ENCODE data around the gene NPAS2.

Gene NPAS2

DNA sequence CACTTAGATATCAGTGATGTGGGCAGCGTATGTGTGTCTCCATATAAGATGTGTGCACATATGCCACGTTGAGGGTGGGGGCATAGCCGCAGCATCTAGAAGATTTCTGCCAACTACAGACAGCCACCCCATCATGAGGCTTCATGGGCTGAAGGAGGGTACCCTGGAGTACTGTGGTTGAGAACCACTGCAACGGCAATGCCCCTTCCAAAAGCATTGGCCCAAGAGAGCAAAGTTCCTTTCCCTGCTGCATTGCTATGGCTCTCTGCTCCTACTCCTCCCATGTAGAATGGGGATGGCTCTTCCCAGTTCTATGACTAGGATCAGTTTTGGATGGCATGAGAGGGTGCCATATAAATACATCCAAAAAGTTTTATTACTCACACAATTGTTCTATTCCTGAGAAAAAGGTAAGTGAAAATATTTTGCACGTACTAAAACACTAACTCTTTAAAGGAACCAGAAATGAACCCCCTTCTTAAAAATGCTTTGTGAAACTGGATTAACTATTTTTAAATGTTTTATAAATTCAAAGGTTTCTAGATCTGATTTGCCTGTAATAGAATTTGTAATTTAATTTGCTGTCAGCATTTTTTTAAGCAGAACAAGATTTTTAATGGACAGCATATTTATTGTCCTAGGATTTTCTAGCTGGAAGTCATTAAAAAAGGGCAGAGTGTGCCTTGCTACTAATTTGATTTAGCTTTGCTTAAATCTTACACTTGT lies 177.7 kb downstream of the NPAS2 start:
- no peak for DNase-seq

DNA sequence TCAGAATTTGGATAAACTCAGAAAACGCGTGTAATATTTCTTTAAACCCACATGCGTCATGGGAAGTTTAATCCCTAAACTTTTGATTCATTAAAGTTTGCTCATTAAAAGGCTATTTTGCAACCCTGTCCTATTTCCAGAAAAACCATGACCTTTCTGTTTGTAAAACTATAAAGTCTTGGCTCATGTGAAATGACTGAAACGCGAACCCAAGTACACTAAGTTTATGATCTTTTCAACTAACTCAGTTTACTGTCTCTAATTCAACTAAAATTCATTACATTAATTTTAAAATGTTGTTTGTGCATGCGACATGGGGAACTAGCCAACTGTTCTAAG lies 178.3 kb downstream of the NPAS2 start:
- no peak for DNase-seq

GRCh38 chr2:100999995-101000394 lies 180.1 kb downstream of the NPAS2 start:
- DNase-seq: no peak

GRCh38 chr2:101001691-101002561 lies 182.0 kb downstream of the NPAS2 start, which contains the start of gene RPL31:
Gene RPL31 (plus strand): TSS chr2:101002289. CDS start chr2:101002702, 413 bp downstream.
- peak; percentile 90 to 94 for DNase-seq

DNA sequence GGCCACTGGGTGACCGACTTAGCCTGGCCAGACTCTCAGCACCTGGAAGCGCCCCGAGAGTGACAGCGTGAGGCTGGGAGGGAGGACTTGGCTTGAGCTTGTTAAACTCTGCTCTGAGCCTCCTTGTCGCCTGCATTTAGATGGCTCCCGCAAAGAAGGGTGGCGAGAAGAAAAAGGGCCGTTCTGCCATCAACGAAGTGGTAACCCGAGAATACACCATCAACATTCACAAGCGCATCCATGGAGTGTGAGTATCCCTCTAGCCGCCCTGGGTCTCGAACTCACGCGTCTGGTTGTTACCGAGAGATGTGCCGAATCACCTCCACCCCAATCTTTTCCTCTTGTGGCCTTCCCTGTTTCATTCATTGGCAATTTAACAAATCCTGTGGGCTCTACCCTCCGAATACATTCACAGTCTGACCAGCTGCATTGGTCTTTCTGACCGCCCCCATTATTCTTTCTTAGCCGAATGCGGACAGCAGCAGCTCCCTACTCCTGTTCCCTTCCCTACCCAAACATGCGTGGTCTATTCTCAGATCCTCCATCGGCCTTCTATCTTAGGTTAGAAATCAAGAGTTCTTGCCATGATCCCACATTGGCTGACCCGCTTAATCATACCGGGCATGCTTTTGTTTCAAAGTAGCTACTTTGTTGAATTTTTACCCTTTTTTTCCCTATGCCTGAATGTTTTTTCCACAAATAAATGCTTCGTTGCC lies 182.8 kb downstream of the NPAS2 start:
- DNase-seq: no peak

DNA sequence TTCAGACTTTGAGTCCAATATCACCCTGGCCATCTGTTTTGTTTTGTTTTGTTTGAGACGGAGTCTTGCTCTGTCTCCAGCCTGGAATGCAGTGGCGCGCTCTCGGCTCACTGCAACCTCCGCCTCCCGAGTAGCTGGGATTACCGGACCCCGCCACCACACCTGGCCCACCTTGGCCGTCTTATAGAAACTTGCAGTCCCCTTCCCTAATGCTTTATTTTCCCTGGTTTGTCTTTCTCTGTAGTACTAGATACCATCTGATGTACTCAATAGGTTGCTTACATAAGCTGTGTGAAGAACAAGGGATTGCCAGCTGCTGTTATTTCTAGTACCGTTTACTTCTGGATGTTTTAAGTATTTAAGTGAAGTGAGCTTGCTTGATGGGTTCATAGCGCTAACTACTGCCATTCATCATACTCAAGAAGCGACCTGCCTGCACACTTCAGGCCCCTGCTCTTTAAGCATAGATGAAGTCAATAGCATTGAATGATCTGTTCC lies 183.4 kb downstream of the NPAS2 start:
- peak in 1 of 2 experiments; percentile 19 for DNase-seq

DNA sequence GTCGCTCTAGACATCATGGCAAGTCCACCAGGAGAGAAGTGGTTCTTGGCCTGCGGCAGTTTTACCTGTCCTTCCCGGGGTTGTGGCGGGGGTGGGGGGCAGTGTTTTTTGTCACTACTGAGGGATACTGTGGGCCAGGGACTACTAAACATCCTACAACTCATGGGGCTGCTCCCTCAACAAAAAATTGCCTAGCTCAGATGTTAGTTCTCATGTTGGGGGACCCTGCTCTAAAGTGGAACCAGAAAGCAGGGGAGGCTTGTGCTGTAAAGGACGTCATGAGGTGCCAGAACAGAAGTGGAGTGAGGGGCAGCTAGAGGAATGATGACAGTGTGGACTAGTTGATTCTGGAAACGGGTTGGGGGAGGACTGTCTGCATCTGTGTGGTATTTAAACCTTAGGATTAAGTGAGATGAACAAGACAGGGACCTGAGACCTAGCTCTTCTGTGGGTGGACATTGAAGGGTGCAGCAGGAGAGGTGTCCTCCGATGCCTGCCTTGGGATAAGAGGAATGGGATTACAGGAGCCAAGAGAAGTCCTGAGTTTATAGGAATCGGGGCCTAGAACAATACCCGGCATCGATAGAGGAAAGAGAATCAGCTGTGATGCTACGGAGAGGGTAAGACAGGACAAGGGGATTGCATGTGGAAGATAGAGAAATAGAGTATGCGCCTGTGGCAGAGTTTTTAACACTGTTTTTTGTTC lies 184.8 kb downstream of the NPAS2 start:
- no peak for DNase-seq

DNA sequence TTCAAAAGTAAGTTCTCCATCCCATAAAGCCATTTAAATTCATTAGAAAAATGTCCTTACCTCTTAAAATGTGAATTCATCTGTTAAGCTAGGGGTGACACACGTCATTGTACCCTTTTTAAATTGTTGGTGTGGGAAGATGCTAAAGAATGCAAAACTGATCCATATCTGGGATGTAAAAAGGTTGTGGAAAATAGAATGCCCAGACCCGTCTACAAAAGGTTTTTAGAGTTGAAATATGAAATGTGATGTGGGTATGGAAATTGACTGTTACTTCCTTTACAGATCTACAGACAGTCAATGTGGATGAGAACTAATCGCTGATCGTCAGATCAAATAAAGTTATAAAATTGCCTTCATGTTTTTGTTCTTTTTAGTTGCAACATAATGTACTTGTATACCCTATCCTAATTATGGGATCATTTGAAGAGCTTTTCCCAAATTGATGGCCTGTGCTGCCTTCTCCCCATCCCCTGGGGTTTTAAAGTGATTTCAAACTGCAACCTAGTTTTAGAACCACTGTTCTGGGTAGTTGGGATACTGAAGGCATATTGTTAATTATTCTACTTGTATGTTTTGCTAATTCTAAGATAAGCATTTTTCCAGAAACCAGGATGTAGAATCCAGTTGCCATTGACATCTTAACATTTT lies 186.3 kb downstream of the NPAS2 start:
- no peak for DNase-seq

- DNase-seq: peak in 1 of 2 experiments; percentile 8
These were observed 187.7 kb downstream of the NPAS2 start for GRCh38 chr2:101007415-101008345.

DNA sequence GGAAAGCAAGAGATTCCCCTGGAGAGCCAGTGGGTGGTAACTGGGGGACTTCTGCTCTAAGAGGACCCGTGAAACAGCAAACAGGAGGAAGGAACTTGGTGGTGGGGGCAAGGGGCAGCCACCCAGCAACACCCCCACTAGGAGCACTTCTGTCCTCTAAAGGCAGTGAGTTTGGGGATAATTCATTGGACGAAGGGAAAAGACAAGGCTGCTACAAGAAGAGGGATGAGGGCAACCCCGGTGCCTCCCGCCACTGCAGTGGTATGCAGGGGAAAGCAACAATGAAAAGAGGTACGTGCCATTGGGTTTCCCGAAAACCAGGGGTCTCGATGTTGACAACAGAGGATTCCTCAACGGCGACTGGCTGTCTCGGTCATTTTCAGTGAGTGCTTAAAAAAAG lies 191.2 kb downstream of the NPAS2 start:
- no peak for DNase-seq

DNA sequence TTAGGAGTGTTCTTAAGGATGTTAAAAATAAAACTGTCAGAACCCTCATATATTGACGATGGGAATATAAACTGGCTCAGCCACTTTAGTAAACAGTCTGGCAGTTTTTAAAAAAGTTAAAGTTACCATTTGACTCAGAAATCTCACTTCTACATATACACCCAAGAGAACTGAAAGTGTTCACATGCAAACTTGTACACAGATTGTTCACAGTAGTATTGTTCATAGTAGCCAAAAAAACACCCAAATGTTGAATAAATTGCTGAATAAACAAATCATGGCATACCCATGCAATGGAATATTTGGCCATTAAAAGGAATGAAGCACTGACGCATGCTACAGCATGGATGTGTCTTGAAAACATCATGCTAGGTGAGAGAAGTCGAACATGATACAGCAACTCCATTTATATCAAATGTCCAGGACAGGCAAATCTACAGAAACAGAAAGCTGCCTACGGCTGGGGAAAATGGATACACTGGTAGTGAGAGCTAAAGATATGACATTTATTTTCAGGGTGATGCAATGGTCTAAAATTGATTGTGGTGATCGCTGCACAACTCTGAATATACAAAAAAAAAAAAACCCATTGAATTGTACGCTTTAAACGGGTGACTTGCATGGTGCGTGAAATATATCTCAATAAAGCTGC lies 192.2 kb downstream of the NPAS2 start:
- no peak for DNase-seq

- peak in 1 of 2 experiments; percentile 24 for DNase-seq
These were observed 192.8 kb downstream of the NPAS2 start for GRCh38 chr2:101012706-101013181.

DNA sequence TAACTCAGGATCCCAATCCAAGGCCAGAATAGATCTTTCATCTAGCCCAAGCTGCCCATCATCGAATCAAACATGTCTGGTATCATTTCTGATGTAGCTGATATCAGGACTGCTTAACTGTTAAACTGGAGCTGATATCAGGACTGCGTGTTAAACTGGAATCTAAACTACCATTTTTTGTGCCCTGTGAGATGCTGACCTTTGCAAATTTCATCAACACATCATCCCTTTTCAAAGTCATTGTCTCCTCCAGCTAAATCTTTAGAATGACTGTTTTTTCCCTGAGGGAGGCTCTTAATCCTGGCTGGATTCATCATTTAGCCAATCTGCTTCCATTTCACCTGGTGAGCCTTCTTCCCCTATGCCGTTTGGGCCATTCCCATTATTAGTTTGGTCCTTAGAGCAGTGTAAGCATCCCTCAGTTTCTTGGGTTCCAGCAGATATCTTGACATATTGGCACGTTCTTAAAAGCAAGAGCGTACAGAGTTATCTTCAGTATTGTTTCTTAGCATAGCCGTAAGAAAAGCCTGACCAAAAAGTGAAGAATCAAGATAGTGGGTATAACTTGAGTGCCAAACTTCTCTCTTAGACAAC lies 194.4 kb downstream of the NPAS2 start:
- DNase-seq: no peak

DNA sequence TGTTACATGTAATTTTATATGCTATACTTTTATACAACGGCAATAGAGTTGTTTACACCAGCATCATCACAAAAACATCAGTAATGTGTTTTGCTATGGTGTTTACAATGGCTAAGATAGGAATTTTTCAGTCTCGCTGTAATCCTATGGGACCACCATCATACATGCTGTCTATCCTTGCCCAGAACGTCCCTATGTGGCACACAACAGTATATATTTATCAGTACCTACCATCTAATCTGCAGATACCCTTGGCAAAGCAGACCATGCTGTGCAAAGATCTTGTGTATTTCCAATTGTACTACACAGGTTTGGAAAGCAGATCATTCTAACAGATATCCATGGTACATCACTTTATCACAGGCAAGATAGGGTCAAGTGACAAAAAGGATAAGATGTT lies 197.4 kb downstream of the NPAS2 start:
- no peak for DNase-seq

DNA sequence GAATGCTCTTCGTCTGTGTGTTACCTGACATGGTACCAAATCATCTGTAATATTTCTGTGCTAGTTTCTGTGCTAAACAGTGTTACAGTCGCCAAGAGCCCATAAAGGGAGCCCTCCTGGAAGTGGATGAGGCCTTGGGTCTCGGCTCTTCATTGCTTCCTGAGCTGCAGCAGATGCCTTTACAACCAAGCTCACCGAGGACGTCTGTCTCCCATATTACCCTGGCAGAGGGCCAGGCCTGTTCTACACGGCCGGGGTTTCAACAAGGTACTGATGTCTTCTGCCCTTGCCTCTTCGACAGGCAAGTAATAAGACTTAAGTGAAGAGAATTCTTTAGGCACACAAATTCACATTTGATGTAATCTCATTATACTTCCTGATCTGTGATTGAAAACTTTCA lies 199.0 kb downstream of the NPAS2 start:
- DNase-seq: peak in 1 of 2 experiments; percentile 12

GRCh38 chr2:101022221-101022620 lies 202.3 kb downstream of the NPAS2 start:
- DNase-seq: no peak

DNA sequence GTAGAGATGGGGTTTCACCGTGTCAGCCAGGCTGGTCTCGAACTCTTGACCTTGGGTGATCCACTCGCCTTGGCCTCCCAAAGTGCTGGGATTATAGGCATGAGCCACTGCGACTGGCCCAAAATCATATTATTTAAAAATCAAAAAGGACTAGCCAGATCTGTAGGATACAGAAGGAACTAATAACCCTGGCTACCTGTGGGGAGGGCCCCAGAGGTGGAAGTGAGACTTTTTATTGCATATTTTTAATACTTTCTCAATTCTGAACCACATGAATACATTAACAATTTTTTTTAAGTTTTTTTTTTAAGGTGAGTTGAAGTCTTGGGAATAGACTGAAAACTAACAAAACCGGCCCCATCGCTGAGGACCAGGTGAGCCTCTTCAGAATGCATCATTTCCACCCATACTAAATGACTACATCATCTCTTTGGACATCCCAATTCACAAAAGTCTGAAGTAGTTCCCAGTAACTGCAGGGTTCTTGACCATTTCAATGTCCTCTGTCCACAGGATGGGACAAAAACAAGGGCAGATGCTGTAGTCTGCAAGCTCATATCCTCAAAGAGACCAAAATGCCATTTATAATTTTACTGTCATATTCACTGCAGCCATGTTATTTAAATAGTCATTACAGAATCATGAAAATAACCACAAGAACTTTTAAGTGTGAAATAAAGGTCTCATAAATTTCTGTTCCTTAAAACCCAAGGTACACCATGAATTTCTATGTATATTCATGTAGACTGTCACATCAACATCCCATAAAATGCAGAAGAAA lies 203.6 kb downstream of the NPAS2 start:
- no peak for DNase-seq

DNA sequence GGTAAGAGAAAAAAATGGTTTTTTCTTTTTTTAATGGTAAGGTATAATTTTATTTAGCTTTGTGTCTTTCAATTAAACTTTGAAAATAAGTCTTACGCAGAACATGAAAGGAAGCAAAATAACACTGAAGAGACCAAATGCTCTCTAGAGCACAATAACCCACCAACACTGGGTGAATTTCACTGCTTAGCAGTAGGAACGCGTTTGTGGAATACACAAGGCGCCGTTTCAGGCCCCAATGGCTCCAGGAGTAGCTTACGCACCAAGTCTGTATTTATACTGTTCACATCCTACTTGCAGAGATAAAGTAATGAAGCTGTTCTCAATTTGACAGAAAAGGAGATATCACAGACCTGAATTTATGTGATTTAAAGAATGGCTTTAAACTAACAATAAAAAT lies 205.6 kb downstream of the NPAS2 start:
- no peak for DNase-seq

DNA sequence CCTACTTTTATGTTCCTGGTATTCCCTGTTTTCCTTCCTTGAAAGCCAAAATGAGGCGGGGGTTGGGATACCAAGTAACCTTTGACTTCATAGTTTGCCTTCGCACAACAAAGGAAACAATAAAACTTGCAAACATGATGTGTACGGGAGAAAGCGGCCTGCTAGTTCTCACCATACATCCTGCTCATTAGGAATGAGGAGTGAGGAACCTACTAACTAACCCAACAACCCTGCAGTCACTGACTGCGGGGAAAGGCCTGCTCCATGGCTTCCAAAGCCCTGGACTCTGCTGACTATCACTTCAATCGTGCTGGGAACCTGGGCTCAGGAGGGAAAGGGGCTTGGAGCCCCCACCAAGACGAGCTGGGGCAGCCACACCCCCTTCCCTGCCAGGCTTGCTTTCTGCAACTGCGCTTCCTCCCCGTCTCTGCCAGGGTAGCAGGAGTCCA lies 206.3 kb downstream of the NPAS2 start:
- DNase-seq: no peak

All from NCI-H524 (cell line).